Lower leg skin (tissue), 3 donors: ENCODE results near the gene AKAP4.

Experiments
- CTCF ChIP-seq, 3 donors: fragments of 450-650 bp; IDR thresholded peaks; one replicate each; pipeline ENCODE4 v1.5.1; 2016; ENCODE audit warnings: antibody characterized with exemption in 3 of 3, mild to moderate bottlenecking in 3 of 3, moderate library complexity in 2 of 3
- POLR2A ChIP-seq, 2 donors: fragments of 450-650 bp; IDR thresholded peaks; one replicate each; pipeline ENCODE4 v1.6.1; 2016 to 2017; ENCODE audit warnings: antibody characterized with exemption in 2 of 2, mild to moderate bottlenecking in 1 of 2, moderate library complexity in 1 of 2

GRCh38 chrX:50168241-50168687 lies 32.5 kb downstream of the AKAP4 start:
- TF ChIP-seq CTCF (IDR thresholded peaks at IDR 0.05) (no peak), POLR2A (IDR thresholded peaks at IDR 0.05) (no peak)
